Measurements from ENCODE around the gene TMEM125. TPM values are rescaled to one million over a fixed set of nuclear protein-coding genes. Genes with fewer than 3 reads are reported as not detected.

TMEM125 gene
- total RNA-seq, 1 experiment from 2014 or later: 3.1 TPM

GRCh38 chr1:43234267-43234666 is 35.5 kb upstream of the TMEM125 start:
- H3K36me3 Mint-ChIP-seq (ENCODE audit: insufficient read depth, unreplicated experiment): no peaks in the 10 kb centered on the region
- POLR2A ChIA-PET: interaction anchor here (0.7 to 1.2 kb wide), 2 partner anchors 43 to 114 kb away, joined by 3 read pairs; no protein-coding TSS in a partner anchor

GRCh38 chr1:43235040-43235439 is 34.7 kb upstream of the TMEM125 start:
- H3K27me3 Mint-ChIP-seq (ENCODE audit: insufficient read depth, unreplicated experiment): no peaks in the 10 kb centered on the region
- no TSS peak for BruUV-seq (replicated peaks)
- POLR2A ChIA-PET: interaction anchor here (0.5 to 1.2 kb wide), 2 partner anchors 113 to 132 kb away, joined by 3 to 4 read pairs; no protein-coding TSS in a partner anchor
- H3K4me3 Mint-ChIP-seq (ENCODE audit: unreplicated experiment): no peak overlapping the region
- intact Hi-C loops (cut with micrococcal nuclease): loop anchor here (10.0 kb wide), 2 partner anchors 150 to 700 kb away; partner anchors contain the start of genes ARTN, MED8 and SZT2
- CTCF ChIA-PET: interaction anchor here (0.6 to 0.8 kb wide), 2 partner anchors 111 to 289 kb away, joined by 3 to 4 read pairs; no protein-coding TSS in a partner anchor
- no peak overlapping the region for H3K27ac Mint-ChIP-seq (ENCODE audit: low read depth, unreplicated experiment)
- no peak for DNase-seq (ENCODE audit: unreplicated experiment)
- H3K36me3 Mint-ChIP-seq (ENCODE audit: insufficient read depth, unreplicated experiment): no peaks in the 10 kb centered on the region
- no peak for TF ChIP-seq CTCF (IDR thresholded peaks at IDR 0.05; ENCODE audit: unreplicated experiment)
- H3K4me1 Mint-ChIP-seq (ENCODE audit: insufficient read depth, unreplicated experiment): peaks cover 23% of the 10 kb centered on the region
- H3K9me3 Mint-ChIP-seq (ENCODE audit: unreplicated experiment): no peaks in the 10 kb centered on the region

More at GRCh38 chr1:43234267-43234666, 35.5 kb upstream of the TMEM125 start:
- TF ChIP-seq CTCF (IDR thresholded peaks at IDR 0.05; ENCODE audit: unreplicated experiment): no peak
- no TSS peak for BruUV-seq (replicated peaks)
- Mint-ChIP-seq H3K4me3 (ENCODE audit: unreplicated experiment) (no peak overlapping the region), H3K27ac (ENCODE audit: low read depth, unreplicated experiment) (peak overlapping the region; percentile 5), H3K4me1 (ENCODE audit: insufficient read depth, unreplicated experiment) (peaks cover 23% of the 10 kb centered on the region), H3K27me3 (ENCODE audit: insufficient read depth, unreplicated experiment) (no peaks in the 10 kb centered on the region), H3K9me3 (ENCODE audit: unreplicated experiment) (no peaks in the 10 kb centered on the region)
- no peak for DNase-seq (ENCODE audit: unreplicated experiment)
- CTCF ChIA-PET: interaction anchor here (0.7 kb wide), 1 partner anchor 231 kb away, joined by 5 read pairs; no protein-coding TSS in a partner anchor
- intact Hi-C loops (cut with micrococcal nuclease): loop anchor here (10.0 kb wide), 2 partner anchors 151 to 701 kb away; partner anchors contain the start of genes ARTN, MED8 and SZT2

GRCh38 chr1:43235451-43236121 is 34.2 kb upstream of the TMEM125 start:
- H3K27ac Mint-ChIP-seq (ENCODE audit: low read depth, unreplicated experiment): no peak overlapping the region
- CTCF ChIA-PET: interaction anchor here (0.6 to 2.1 kb wide), 3 partner anchors 9 to 162 kb away, joined by 3 to 10 read pairs (median 3); no protein-coding TSS in a partner anchor
- H3K4me3 Mint-ChIP-seq (ENCODE audit: unreplicated experiment): no peak overlapping the region
- no peaks in the 10 kb centered on the region for H3K36me3 Mint-ChIP-seq (ENCODE audit: insufficient read depth, unreplicated experiment)
- POLR2A ChIA-PET: interaction anchor here (0.6 to 1.2 kb wide), 2 partner anchors 113 to 142 kb away, joined by 3 read pairs; no protein-coding TSS in a partner anchor
- no TSS peak for BruUV-seq (replicated peaks)
- no peak for TF ChIP-seq CTCF (IDR thresholded peaks at IDR 0.05; ENCODE audit: unreplicated experiment)
- intact Hi-C loops (cut with micrococcal nuclease): loop anchor here (10.0 kb wide), 2 partner anchors 149 to 699 kb away; partner anchors contain the start of genes ARTN, MED8 and SZT2
- H3K4me1 Mint-ChIP-seq (ENCODE audit: insufficient read depth, unreplicated experiment): peaks cover 23% of the 10 kb centered on the region
- H3K9me3 Mint-ChIP-seq (ENCODE audit: unreplicated experiment): no peaks in the 10 kb centered on the region
- no peaks in the 10 kb centered on the region for H3K27me3 Mint-ChIP-seq (ENCODE audit: insufficient read depth, unreplicated experiment)
- DNase-seq (ENCODE audit: unreplicated experiment): no peak

- no peak for TF ChIP-seq CTCF (IDR thresholded peaks at IDR 0.05; ENCODE audit: unreplicated experiment)
- Mint-ChIP-seq H3K36me3 (ENCODE audit: insufficient read depth, unreplicated experiment) (no peaks in the 10 kb centered on the region), H3K27ac (ENCODE audit: low read depth, unreplicated experiment) (peak overlapping the region; percentile 3), H3K9me3 (ENCODE audit: unreplicated experiment) (no peaks in the 10 kb centered on the region), H3K4me3 (ENCODE audit: unreplicated experiment) (no peak overlapping the region), H3K4me1 (ENCODE audit: insufficient read depth, unreplicated experiment) (peaks cover 27% of the 10 kb centered on the region), H3K27me3 (ENCODE audit: insufficient read depth, unreplicated experiment) (no peaks in the 10 kb centered on the region)
- intact Hi-C loops (cut with micrococcal nuclease): loop anchor here (10.0 kb wide), 2 partner anchors 148 to 698 kb away; partner anchors contain the start of genes ARTN, MED8 and SZT2
- ChIA-PET CTCF (interaction anchor here (0.6 to 2.1 kb wide), 9 partner anchors 8 to 1379 kb away, joined by 3 to 10 read pairs (median 3); no protein-coding TSS in a partner anchor), POLR2A (interaction anchor here (1.5 kb wide), 1 partner anchor 131 kb away, joined by 3 read pairs; no protein-coding TSS in a partner anchor)
- no peak for DNase-seq (ENCODE audit: unreplicated experiment)
- BruUV-seq (replicated peaks): no TSS peak
These were observed 32.7 kb upstream of the TMEM125 start for GRCh38 chr1:43237121-43237520.

All from MCF 10A (cell line).